Endothelial cell of umbilical vein (primary cell): ENCODE measurements around the gene BLACAT1. TPM values are rescaled to one million over a fixed set of nuclear protein-coding genes. Genes with fewer than 3 reads are reported as not detected.

Experiments
- BruUV-seq: library from RNA; stranded (reverse); fragments of 400-500 nt; replicated peaks from 2 replicates; lab custom pipeline; 2021; lab: Mats Ljungman, UMichigan
- CTCF ChIA-PET: fragments of 300-600, 350-600 bp; sonication (Branson Sonifier 250); formaldehyde crosslinking; loops from one replicate; lab custom pipeline; 2021; ENCODE audit warnings: antibody characterized with exemption, inconsistent platforms; lab: Charles Lee
- POLR2A ChIA-PET: fragments of 300-600, 350-600 bp; sonication (Branson Sonifier 250); formaldehyde crosslinking; loops from one replicate; lab custom pipeline; 2021; ENCODE audit warnings: antibody characterized with exemption, inconsistent platforms; lab: Charles Lee
- DNase-seq: peaks from one replicate; pipeline ENCODE4 v3.0.0-alpha.2; 2011; ENCODE audit warnings: low read depth, low spot score
- FAIRE-seq: peaks from 2 replicates; lab custom pipeline; 2011; peaks lifted over from hg19 to GRCh38; lab: Jason Lieb, UNC
- H2AFZ ChIP-seq: 2 replicates; pipeline ENCODE4 v1.6.0; 2012; ENCODE audit warnings: low read depth, low read length, control low read depth, inconsistent platforms
- H3K27ac ChIP-seq: 2 replicates; pipeline ENCODE4 v1.5.1; 2011; ENCODE audit warnings: low read depth, mild to moderate bottlenecking, control low read depth, low read length, moderate library complexity; ENCODE audit not compliant: insufficient read depth
- H3K27me3 ChIP-seq, 2 experiments: 2 replicates each; pipeline versions ENCODE4 v1.6.0 to v1.6.1; 2011; ENCODE audit warnings: low read length in 2 of 2, mixed read lengths in 1 of 2; ENCODE audit not compliant: control insufficient read depth in 2 of 2, insufficient read depth in 2 of 2
- H3K36me3 ChIP-seq, 2 experiments: 2 replicates in 1 of 2; 3 replicates in 1 of 2; pipeline ENCODE4 v1.5.1; 2011; ENCODE audit warnings: low read length in 2 of 2, mild to moderate bottlenecking in 1 of 2, moderate library complexity in 1 of 2; ENCODE audit not compliant: control insufficient read depth in 2 of 2, insufficient read depth in 2 of 2; ENCODE audit errors: extremely low read depth in 1 of 2
- H3K4me1 ChIP-seq: 3 replicates; pipeline ENCODE4 v1.5.1; 2011; ENCODE audit warnings: mild to moderate bottlenecking, low read length; ENCODE audit not compliant: control insufficient read depth, insufficient read depth; ENCODE audit errors: extremely low read depth
- H3K4me2 ChIP-seq: 2 replicates; pipeline ENCODE4 v1.6.1; 2011; ENCODE audit warnings: low read length, control low read depth, mixed read lengths; ENCODE audit not compliant: insufficient read depth
- H3K4me3 ChIP-seq, 3 experiments: fragments of 200-600 bp in 1 of 3; sonication (generic), shearing (Covaris generic) in 1 of 3; replicated peaks in 1 of 3; 2 replicates each; pipeline ENCODE4 v1.5.1; 2011 to 2016; ENCODE audit warnings: control low read depth in 3 of 3, low read length in 3 of 3, mild to moderate bottlenecking in 2 of 3, inconsistent platforms in 1 of 3, low read depth in 1 of 3, moderate library complexity in 1 of 3; ENCODE audit not compliant: insufficient read depth in 1 of 3
- H3K79me2 ChIP-seq: 2 replicates; pipeline ENCODE4 v1.6.0; 2012; ENCODE audit warnings: low read length, inconsistent platforms; ENCODE audit not compliant: control insufficient read depth, insufficient read depth
- H3K9ac ChIP-seq: replicated peaks from 2 replicates; pipeline ENCODE3; 2011; ENCODE audit warnings: low read length, control low read depth; ENCODE audit not compliant: insufficient read depth; ENCODE audit errors: extremely low read depth
- H3K9me1 ChIP-seq: replicated peaks from 3 replicates; pipeline ENCODE4 v1.6.0; 2011; ENCODE audit warnings: mild to moderate bottlenecking, low read length; ENCODE audit not compliant: control insufficient read depth, insufficient read depth; ENCODE audit errors: extremely low read depth
- H3K9me3 ChIP-seq: replicated peaks from 2 replicates; pipeline ENCODE4 v1.5.1; 2012; ENCODE audit warnings: low read length, inconsistent platforms; ENCODE audit not compliant: control insufficient read depth, insufficient read depth
- H4K20me1 ChIP-seq: replicated peaks from 2 replicates; pipeline ENCODE3; 2011; ENCODE audit warnings: mild to moderate bottlenecking, low read length; ENCODE audit not compliant: control insufficient read depth, insufficient read depth; ENCODE audit errors: extremely low read depth
- CTCF ChIP-seq, 2 donors: IDR thresholded peaks; 1 replicate in 1 of 2; 2 replicates in 1 of 2; pipeline ENCODE4 v1.5.1; 2011; ENCODE audit warnings: low read length in 2 of 2, mild to moderate bottlenecking in 2 of 2, moderate library complexity in 2 of 2, control low read depth in 1 of 2, inconsistent platforms in 1 of 2, low read depth in 1 of 2; ENCODE audit not compliant: insufficient read depth in 1 of 2; ENCODE audit errors: extremely low read depth in 1 of 2
- EZH2 ChIP-seq: IDR thresholded peaks from 2 replicates; pipeline ENCODE4 v1.6.1; 2012; ENCODE audit warnings: borderline replicate concordance, low read depth, mild to moderate bottlenecking, moderate library complexity, low read length, inconsistent platforms; ENCODE audit not compliant: severe bottlenecking
- FOS ChIP-seq: IDR thresholded peaks from 2 replicates; pipeline ENCODE4 v1.6.1; 2011; ENCODE audit warnings: mild to moderate bottlenecking, low read length, moderate library complexity, borderline replicate concordance; ENCODE audit not compliant: insufficient read depth
- GATA2 ChIP-seq: IDR thresholded peaks from 2 replicates; pipeline ENCODE4 v1.7.0; 2011; ENCODE audit warnings: low read depth, mild to moderate bottlenecking, moderate library complexity, mixed read lengths, low read length; ENCODE audit not compliant: insufficient read length, insufficient read depth
- JUN ChIP-seq: IDR thresholded peaks from 2 replicates; pipeline ENCODE4 v1.6.1; 2011; ENCODE audit warnings: borderline replicate concordance, low read depth; ENCODE audit not compliant: insufficient read length, insufficient read depth
- MAX ChIP-seq: IDR thresholded peaks from 2 replicates; pipeline ENCODE4 v1.6.1; 2011; ENCODE audit not compliant: insufficient read depth, insufficient read length
- MYC ChIP-seq: IDR thresholded peaks from one replicate; pipeline ENCODE4 v1.6.1; 2011; ENCODE audit warnings: mild to moderate bottlenecking, low read depth, low read length
- POLR2A ChIP-seq: IDR thresholded peaks from 2 replicates; pipeline ENCODE4 v1.6.1; 2012; ENCODE audit warnings: low read depth, mild to moderate bottlenecking, control low read depth, low read length
- POLR2AphosphoS5 ChIP-seq: IDR thresholded peaks from 2 replicates; pipeline ENCODE4 v1.6.1; 2012; ENCODE audit warnings: low read depth, mild to moderate bottlenecking, control low read depth, low read length, moderate library complexity; ENCODE audit not compliant: insufficient read depth
- dilution Hi-C: fragments of 300-500 bp; cut with MboI; formaldehyde crosslinking; loops from one replicate; pipeline ENCODE4 v1.15.0; 2019; ENCODE audit warnings: low sequenced_read_pairs; ENCODE audit not compliant: extremely low pct_ligation_motif_present
- intact Hi-C: fragments of 100-400 bp; cut with micrococcal nuclease; formaldehyde crosslinking; loops from one replicate; pipeline ENCODE4 v1.10.0; 2022
- polyA plus RNA-seq, 4 experiments: library from polyadenylated mRNA; depleted of rRNA in 3 of 4; stranded (reverse) in 3 of 4; unstranded in 1 of 4; fragments of >200 nt; gene quantifications; 2 replicates each; pipeline versions ENCODE4 v1.2.1 to v1.2.3, GENCODE V29; 2011 to 2012; ENCODE audit warnings: missing spikeins in 1 of 4
- total RNA-seq: library from RNA; stranded (reverse); gene quantifications from 2 replicates; pipeline ENCODE4 v1.2.3, GENCODE V29; 2021

BLACAT1 gene
- total and polyA plus RNA-seq, 2 donors (not counting 3 experiments of a cell fraction or from before 2014, with no cell fraction given) = not detected

- CTCF ChIA-PET = interaction anchor here (0.6 to 5.8 kb wide), 6 partner anchors 10 to 166 kb away, joined by 3 to 47 read pairs (median 4); no protein-coding TSS in a partner anchor
- H3K9me3 ChIP-seq = no peaks in the 10 kb centered on the region
- peaks cover 12 to 16% of the 10 kb centered on the region in 2 experiments for H3K27me3 ChIP-seq
- BruUV-seq = no TSS peak
- no peaks in the 10 kb centered on the region for H4K20me1 ChIP-seq
- H3K4me1 ChIP-seq = no peaks in the 10 kb centered on the region
- no peaks in the 10 kb centered on the region for H3K9me1 ChIP-seq
- no peak overlapping the region for H3K4me2 ChIP-seq
- no peak overlapping the region for H3K9ac ChIP-seq
- no peak overlapping the region for H2AFZ ChIP-seq
- no peaks in the 10 kb centered on the region for H3K36me3 ChIP-seq
- H3K27ac ChIP-seq = no peak overlapping the region
- POLR2A ChIA-PET = no interaction called here
- TF ChIP-seq GATA2 (no peak), JUN (no peak), MAX (no peak), POLR2A (no peak), POLR2AphosphoS5 (no peak), CTCF (IDR thresholded peaks at IDR 0.05; ENCODE audit: extremely low read depth in 1 of 2, insufficient read depth in 1 of 2, low read depth in 1 of 2, low read length in 2 of 2) (no peak), MYC (no peak), EZH2 (no peak), FOS (no peak)
- intact Hi-C loops = no loop called here
- no peak overlapping the region for H3K4me3 ChIP-seq
- FAIRE-seq (no peak), DNase-seq (no peak)
- H3K79me2 ChIP-seq = no peaks in the 10 kb centered on the region
- dilution Hi-C loops = no loop called here
These were observed 35.9 kb upstream of the BLACAT1 start for GRCh38 chr1:205491794-205492193.
